ENCODE measurements around the gene NPLOC4. TPM values are rescaled to one million over a fixed set of nuclear protein-coding genes. Genes with fewer than 3 reads are reported as not detected.
"Not testable (repeated sequence)": the region's sequence is repeated elsewhere in the genome, so short reads cannot be mapped to it uniquely, and the experiment has no call there.

NPLOC4 gene
- total and polyA plus RNA-seq, 9 donors: 24.4 to 84.8 (median 56.3) TPM

- no peaks in the 10 kb centered on the region for H3K9me3 ChIP-seq
- H3K36me3 ChIP-seq: no peaks in the 10 kb centered on the region
- TF ChIP-seq, protein P1, sequence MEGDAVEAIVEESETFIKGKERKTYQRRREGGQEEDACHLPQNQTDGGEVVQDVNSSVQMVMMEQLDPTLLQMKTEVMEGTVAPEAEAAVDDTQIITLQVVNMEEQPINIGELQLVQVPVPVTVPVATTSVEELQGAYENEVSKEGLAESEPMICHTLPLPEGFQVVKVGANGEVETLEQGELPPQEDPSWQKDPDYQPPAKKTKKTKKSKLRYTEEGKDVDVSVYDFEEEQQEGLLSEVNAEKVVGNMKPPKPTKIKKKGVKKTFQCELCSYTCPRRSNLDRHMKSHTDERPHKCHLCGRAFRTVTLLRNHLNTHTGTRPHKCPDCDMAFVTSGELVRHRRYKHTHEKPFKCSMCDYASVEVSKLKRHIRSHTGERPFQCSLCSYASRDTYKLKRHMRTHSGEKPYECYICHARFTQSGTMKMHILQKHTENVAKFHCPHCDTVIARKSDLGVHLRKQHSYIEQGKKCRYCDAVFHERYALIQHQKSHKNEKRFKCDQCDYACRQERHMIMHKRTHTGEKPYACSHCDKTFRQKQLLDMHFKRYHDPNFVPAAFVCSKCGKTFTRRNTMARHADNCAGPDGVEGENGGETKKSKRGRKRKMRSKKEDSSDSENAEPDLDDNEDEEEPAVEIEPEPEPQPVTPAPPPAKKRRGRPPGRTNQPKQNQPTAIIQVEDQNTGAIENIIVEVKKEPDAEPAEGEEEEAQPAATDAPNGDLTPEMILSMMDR (IDR thresholded peaks at IDR 0.05): no peak
- TF ChIP-seq POLR2A (IDR thresholded peaks at IDR 0.05) (no peak), EP300 (IDR thresholded peaks at IDR 0.05) (no peak)
- WGBS, 3 donors: 57 to 61% (median 58%) methylated on average over 5 to 6 of the region's 6 CpGs
- DNase-seq: no peak
- intact Hi-C loops (cut with DNase I): no loop called here
- H3K27me3 ChIP-seq: no peaks in the 10 kb centered on the region
- H3K27ac ChIP-seq: no peak overlapping the region
- H3K4me1 ChIP-seq (ENCODE audit: insufficient read depth): peaks cover 2% of the 10 kb centered on the region
- H3K4me3 ChIP-seq: no peak overlapping the region
Observed at GRCh38 chr17:81534157-81535006, 102.5 kb downstream of the NPLOC4 start.

GRCh38 chr17:81533339-81534141, 103.4 kb downstream of the NPLOC4 start:
- Histone ChIP-seq H3K4me1 (ENCODE audit: insufficient read depth) (peaks cover 2% of the 10 kb centered on the region), H3K36me3 (no peaks in the 10 kb centered on the region), H3K9me3 (no peaks in the 10 kb centered on the region), H3K27ac (no peak overlapping the region), H3K27me3 (no peaks in the 10 kb centered on the region), H3K4me3 (no peak overlapping the region)
- intact Hi-C loops (cut with DNase I): no loop called here
- DNase-seq: no peak
- TF ChIP-seq EP300 (IDR thresholded peaks at IDR 0.05) (no peak), POLR2A (IDR thresholded peaks at IDR 0.05) (no peak)
- TF ChIP-seq, protein P1 (IDR thresholded peaks at IDR 0.05): no peak
- 63 to 72% (median 67%) methylated on average over 21 of the region's 21 CpGs for WGBS, 3 donors

GRCh38 chr17:81532490-81533287, 104.2 kb downstream of the NPLOC4 start:
- no peak for DNase-seq
- 87 to 88% (median 88%) methylated on average over 11 of the region's 11 CpGs for WGBS, 3 donors
- no peaks in the 10 kb centered on the region for H3K36me3 ChIP-seq
- no peak overlapping the region for H3K27ac ChIP-seq
- TF ChIP-seq POLR2A (IDR thresholded peaks at IDR 0.05): no peak
- TF ChIP-seq, protein P1 (IDR thresholded peaks at IDR 0.05): no peak
- no peak for TF ChIP-seq EP300 (IDR thresholded peaks at IDR 0.05)
- H3K27me3 ChIP-seq: peaks cover under 1% of the 10 kb centered on the region
- intact Hi-C loops (cut with DNase I): no loop called here
- peaks cover 2% of the 10 kb centered on the region for H3K4me1 ChIP-seq (ENCODE audit: insufficient read depth)
- no peaks in the 10 kb centered on the region for H3K9me3 ChIP-seq
- H3K4me3 ChIP-seq: no peak overlapping the region

GRCh38 chr17:81531998-81532404, 104.9 kb downstream of the NPLOC4 start:
- H3K27me3 ChIP-seq; H3K4me1 ChIP-seq (ENCODE audit: insufficient read depth); DNase-seq; H3K27ac ChIP-seq; H3K9me3 ChIP-seq; intact Hi-C loops (cut with DNase I); H3K36me3 ChIP-seq; H3K4me3 ChIP-seq: not testable (repeated sequence)
- 94 to 99% (median 95%) methylated on average over 3 of the region's 3 CpGs for WGBS, 3 donors

DNA sequence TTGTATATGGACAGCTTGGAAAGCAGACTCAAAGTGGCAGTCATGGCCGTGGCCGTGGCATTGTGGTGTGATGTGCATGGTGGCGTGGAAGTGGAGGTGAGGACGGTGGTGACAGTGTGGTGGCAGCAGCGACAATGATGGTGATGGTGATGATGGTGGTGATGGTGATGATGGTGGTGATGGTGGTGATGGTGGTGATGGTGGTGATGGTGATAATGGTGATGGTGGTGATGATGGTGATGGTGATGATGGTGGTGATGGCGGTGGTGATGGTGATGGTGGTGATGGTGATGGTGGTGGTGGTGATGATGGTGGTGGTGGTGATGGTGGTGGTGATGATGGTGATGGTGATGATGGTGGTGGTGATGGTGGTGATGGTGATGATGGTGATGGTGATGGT, 105.9 kb downstream of the NPLOC4 start:
- H3K9me3 ChIP-seq; H3K4me1 ChIP-seq (ENCODE audit: insufficient read depth); H3K27ac ChIP-seq; H3K27me3 ChIP-seq; intact Hi-C loops (cut with DNase I); H3K36me3 ChIP-seq; DNase-seq; H3K4me3 ChIP-seq: not testable (repeated sequence)
- 79 to 80% (median 80%) methylated on average over 6 of the region's 6 CpGs for whole genome bisulfite sequencing, 3 donors
